ENCODE results near the gene ADCK2. TPM values are rescaled to one million over a fixed set of nuclear protein-coding genes. Genes with fewer than 3 reads are reported as not detected.
"Not testable (repeated sequence)": the region's sequence is repeated elsewhere in the genome, so short reads cannot be mapped to it uniquely, and the experiment has no call there.

ADCK2 gene
- polyA plus RNA-seq, 3 donors = 24.7 to 25.5 (median 25.1) TPM

- DNase-seq (ENCODE audit: low read depth in 3 of 3, low spot score in 2 of 3) = no peak
Observed at GRCh38 chr7:140645166-140645900, 27.4 kb upstream of the ADCK2 start.

- DNase-seq (ENCODE audit: low read depth in 3 of 3, low spot score in 2 of 3) = no peak
Observed at GRCh38 chr7:140646931-140647647, 25.7 kb upstream of the ADCK2 start.

- DNase-seq (ENCODE audit: low read depth in 3 of 3, low spot score in 2 of 3) = no peak
Observed at GRCh38 chr7:140649556-140650205, 23.1 kb upstream of the ADCK2 start.

- no peak for DNase-seq (ENCODE audit: low read depth in 3 of 3, low spot score in 2 of 3)
Observed at GRCh38 chr7:140650367-140650766, 22.4 kb upstream of the ADCK2 start.

GRCh38 chr7:140653319-140654108, 19.2 kb upstream of the ADCK2 start:
- peak in 2 of 3 donors; percentile 68 to 75 for DNase-seq (ENCODE audit: low read depth in 3 of 3, low spot score in 2 of 3)

- no peak for DNase-seq (ENCODE audit: low read depth in 3 of 3, low spot score in 2 of 3)
Observed at GRCh38 chr7:140654109-140654387, 18.7 kb upstream of the ADCK2 start.

GRCh38 chr7:140654661-140655060, 18.1 kb upstream of the ADCK2 start:
- no peak for DNase-seq (ENCODE audit: low read depth in 3 of 3, low spot score in 2 of 3)

GRCh38 chr7:140655511-140656408, 17.0 kb upstream of the ADCK2 start:
- no peak for DNase-seq (ENCODE audit: low read depth in 3 of 3, low spot score in 2 of 3)

GRCh38 chr7:140656548-140657515, 15.9 kb upstream of the ADCK2 start:
- no peak for DNase-seq (ENCODE audit: low read depth in 3 of 3, low spot score in 2 of 3)

GRCh38 chr7:140657891-140658290, 14.9 kb upstream of the ADCK2 start:
- DNase-seq (ENCODE audit: low read depth in 3 of 3, low spot score in 2 of 3) = no peak

GRCh38 chr7:140659856-140660255, 12.9 kb upstream of the ADCK2 start:
- DNase-seq (ENCODE audit: low read depth in 3 of 3, low spot score in 2 of 3) = no peak

- no peak for DNase-seq (ENCODE audit: low read depth in 3 of 3, low spot score in 2 of 3)
Observed at GRCh38 chr7:140661124-140661523, 11.6 kb upstream of the ADCK2 start.

- DNase-seq (ENCODE audit: low read depth in 3 of 3, low spot score in 2 of 3) = not testable (repeated sequence)
Observed at GRCh38 chr7:140662938-140663337, 9.8 kb upstream of the ADCK2 start.

GRCh38 chr7:140667476-140667875, 5.3 kb upstream of the ADCK2 start:
- no peak for DNase-seq (ENCODE audit: low read depth in 3 of 3, low spot score in 2 of 3)

GRCh38 chr7:140668641-140669040, 4.1 kb upstream of the ADCK2 start:
- DNase-seq (ENCODE audit: low read depth in 3 of 3, low spot score in 2 of 3) = no peak

- DNase-seq (ENCODE audit: low read depth in 3 of 3, low spot score in 2 of 3) = no peak
Observed at GRCh38 chr7:140669352-140669751, 3.4 kb upstream of the ADCK2 start.

GRCh38 chr7:140669862-140670261, 2.9 kb upstream of the ADCK2 start:
- DNase-seq (ENCODE audit: low read depth in 3 of 3, low spot score in 2 of 3) = not testable (repeated sequence)

- DNase-seq (ENCODE audit: low read depth in 3 of 3, low spot score in 2 of 3) = no peak
Observed at GRCh38 chr7:140670343-140670935, 2.3 kb upstream of the ADCK2 start.

GRCh38 chr7:140671966-140672365, 779 bp upstream of the ADCK2 start:
- DNase-seq (ENCODE audit: low read depth in 3 of 3, low spot score in 2 of 3) = no peak

Data from right renal cortex interstitium (tissue), 3 donors.